DOHH2 (cell line): ENCODE measurements around the gene TAGLN2.

Experiments used
- EZH2phosphoT487 ChIP-seq: fragments of 200-600 bp; sonication (generic); IDR thresholded peaks from 2 replicates; pipeline ENCODE4 v1.6.1; 2017; ENCODE audit warnings: borderline replicate concordance, mild to moderate bottlenecking, antibody characterized with exemption, low read length, moderate library complexity, mixed read lengths
- TF ChIP-seq, protein P1 (sequence below): fragments of 200-600 bp; sonication (generic); IDR thresholded peaks from one replicate; pipeline ENCODE4 v1.5.1; 2014; ENCODE audit warnings: antibody characterized with exemption, mild to moderate bottlenecking, low read depth, low read length; ENCODE audit not compliant: poor library complexity, severe bottlenecking

GRCh38 chr1:159974350-159974965, 49.2 kb upstream of the TAGLN2 start:
- TF ChIP-seq, protein P1, sequence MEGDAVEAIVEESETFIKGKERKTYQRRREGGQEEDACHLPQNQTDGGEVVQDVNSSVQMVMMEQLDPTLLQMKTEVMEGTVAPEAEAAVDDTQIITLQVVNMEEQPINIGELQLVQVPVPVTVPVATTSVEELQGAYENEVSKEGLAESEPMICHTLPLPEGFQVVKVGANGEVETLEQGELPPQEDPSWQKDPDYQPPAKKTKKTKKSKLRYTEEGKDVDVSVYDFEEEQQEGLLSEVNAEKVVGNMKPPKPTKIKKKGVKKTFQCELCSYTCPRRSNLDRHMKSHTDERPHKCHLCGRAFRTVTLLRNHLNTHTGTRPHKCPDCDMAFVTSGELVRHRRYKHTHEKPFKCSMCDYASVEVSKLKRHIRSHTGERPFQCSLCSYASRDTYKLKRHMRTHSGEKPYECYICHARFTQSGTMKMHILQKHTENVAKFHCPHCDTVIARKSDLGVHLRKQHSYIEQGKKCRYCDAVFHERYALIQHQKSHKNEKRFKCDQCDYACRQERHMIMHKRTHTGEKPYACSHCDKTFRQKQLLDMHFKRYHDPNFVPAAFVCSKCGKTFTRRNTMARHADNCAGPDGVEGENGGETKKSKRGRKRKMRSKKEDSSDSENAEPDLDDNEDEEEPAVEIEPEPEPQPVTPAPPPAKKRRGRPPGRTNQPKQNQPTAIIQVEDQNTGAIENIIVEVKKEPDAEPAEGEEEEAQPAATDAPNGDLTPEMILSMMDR, result no peak
- no peak for TF ChIP-seq EZH2phosphoT487
